ENCODE measurements around the gene RNF180.

- TF ChIP-seq CTCF (IDR thresholded peaks at IDR 0.05 in 4 of 5, conservative IDR thresholded peaks at IDR 0.05 in 1 of 5) (no peak), POLR2A (IDR thresholded peaks at IDR 0.05) (no peak)
These were observed 21.0 kb upstream of the RNF180 start for GRCh38 chr5:64144425-64145215.
